Neural crest cell (in vitro differentiated cells): ENCODE measurements around the gene SORBS2. TPM values are rescaled to one million over a fixed set of nuclear protein-coding genes. Genes with fewer than 3 reads are reported as not detected.

Experiments
- DNase-seq: peaks from one replicate; pipeline ENCODE4 v3.0.0; 2021; ENCODE audit warnings: low read depth, mixed read lengths, low spot score
- H3K27ac Mint-ChIP-seq: one replicate; pipeline ENCODE4 v1.8.0; 2021; ENCODE audit warnings: mild to moderate bottlenecking, mixed read lengths; ENCODE audit not compliant: unreplicated experiment
- H3K27me3 Mint-ChIP-seq: 2 replicates; pipeline ENCODE4 v1.8.0; 2021; ENCODE audit warnings: low read depth, mild to moderate bottlenecking, mixed read lengths
- H3K36me3 Mint-ChIP-seq: 2 replicates; pipeline ENCODE4 v1.8.0; 2021; ENCODE audit warnings: low read depth, mild to moderate bottlenecking, mixed read lengths
- H3K4me1 Mint-ChIP-seq: 2 replicates; pipeline ENCODE4 v1.8.0; 2021; ENCODE audit warnings: mixed read lengths
- H3K4me3 Mint-ChIP-seq: one replicate; pipeline ENCODE4 v1.8.0; 2021; ENCODE audit warnings: mild to moderate bottlenecking, mixed read lengths
- H3K9me3 Mint-ChIP-seq: 2 replicates; pipeline ENCODE4 v1.8.0; 2021; ENCODE audit warnings: mixed read lengths
- total RNA-seq: library from RNA; stranded (reverse); gene quantifications from 2 replicates; pipeline ENCODE4 v1.2.1, GENCODE V29; 2021
- TF ChIP-seq, protein P1 (sequence below): fragments of 200-600 bp; sonication (generic); conservative IDR thresholded peaks from 2 replicates; pipeline ENCODE4 v1.5.0; 2021; ENCODE audit warnings: antibody characterized with exemption, mild to moderate bottlenecking

Gene SORBS2
- total RNA-seq, 1 donor from 2014 or later: 42.3 TPM

GRCh38 chr4:185669288-185669687 is 142.7 kb downstream of the SORBS2 start:
- DNase-seq: no peak
- peaks cover 3% of the 10 kb centered on the region for H3K9me3 Mint-ChIP-seq
- TF ChIP-seq, protein P1, sequence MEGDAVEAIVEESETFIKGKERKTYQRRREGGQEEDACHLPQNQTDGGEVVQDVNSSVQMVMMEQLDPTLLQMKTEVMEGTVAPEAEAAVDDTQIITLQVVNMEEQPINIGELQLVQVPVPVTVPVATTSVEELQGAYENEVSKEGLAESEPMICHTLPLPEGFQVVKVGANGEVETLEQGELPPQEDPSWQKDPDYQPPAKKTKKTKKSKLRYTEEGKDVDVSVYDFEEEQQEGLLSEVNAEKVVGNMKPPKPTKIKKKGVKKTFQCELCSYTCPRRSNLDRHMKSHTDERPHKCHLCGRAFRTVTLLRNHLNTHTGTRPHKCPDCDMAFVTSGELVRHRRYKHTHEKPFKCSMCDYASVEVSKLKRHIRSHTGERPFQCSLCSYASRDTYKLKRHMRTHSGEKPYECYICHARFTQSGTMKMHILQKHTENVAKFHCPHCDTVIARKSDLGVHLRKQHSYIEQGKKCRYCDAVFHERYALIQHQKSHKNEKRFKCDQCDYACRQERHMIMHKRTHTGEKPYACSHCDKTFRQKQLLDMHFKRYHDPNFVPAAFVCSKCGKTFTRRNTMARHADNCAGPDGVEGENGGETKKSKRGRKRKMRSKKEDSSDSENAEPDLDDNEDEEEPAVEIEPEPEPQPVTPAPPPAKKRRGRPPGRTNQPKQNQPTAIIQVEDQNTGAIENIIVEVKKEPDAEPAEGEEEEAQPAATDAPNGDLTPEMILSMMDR: no peak
- H3K36me3 Mint-ChIP-seq: peaks cover 6% of the 10 kb centered on the region
- H3K4me1 Mint-ChIP-seq: no peaks in the 10 kb centered on the region
- H3K4me3 Mint-ChIP-seq: no peak overlapping the region
- no peak overlapping the region for H3K27ac Mint-ChIP-seq
- H3K27me3 Mint-ChIP-seq: no peaks in the 10 kb centered on the region

DNA sequence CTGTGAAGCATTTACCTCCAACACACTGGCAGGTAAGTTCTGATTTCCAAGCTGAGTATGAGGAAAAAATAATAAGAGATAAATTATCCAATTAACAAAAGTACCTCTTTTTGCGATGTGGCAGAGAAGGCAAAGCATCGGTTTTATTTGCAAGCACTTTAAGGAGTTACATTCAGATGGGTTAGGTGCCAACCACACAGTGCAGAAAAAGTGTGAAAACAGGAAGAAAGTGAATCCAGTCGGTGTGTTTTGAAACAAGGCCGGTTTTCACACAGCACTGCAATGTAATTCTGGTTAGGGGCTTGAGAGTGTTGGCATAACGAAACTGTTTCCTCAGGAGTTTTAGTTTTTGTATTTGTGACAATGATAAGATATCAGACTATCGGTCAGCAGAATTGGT is 145.8 kb downstream of the SORBS2 start:
- DNase-seq: no peak
- Mint-ChIP-seq H3K4me3 (no peak overlapping the region), H3K27me3 (no peaks in the 10 kb centered on the region), H3K9me3 (no peaks in the 10 kb centered on the region), H3K36me3 (peaks cover 6% of the 10 kb centered on the region), H3K27ac (no peak overlapping the region), H3K4me1 (no peaks in the 10 kb centered on the region)
- TF ChIP-seq, protein P1: no peak

DNA sequence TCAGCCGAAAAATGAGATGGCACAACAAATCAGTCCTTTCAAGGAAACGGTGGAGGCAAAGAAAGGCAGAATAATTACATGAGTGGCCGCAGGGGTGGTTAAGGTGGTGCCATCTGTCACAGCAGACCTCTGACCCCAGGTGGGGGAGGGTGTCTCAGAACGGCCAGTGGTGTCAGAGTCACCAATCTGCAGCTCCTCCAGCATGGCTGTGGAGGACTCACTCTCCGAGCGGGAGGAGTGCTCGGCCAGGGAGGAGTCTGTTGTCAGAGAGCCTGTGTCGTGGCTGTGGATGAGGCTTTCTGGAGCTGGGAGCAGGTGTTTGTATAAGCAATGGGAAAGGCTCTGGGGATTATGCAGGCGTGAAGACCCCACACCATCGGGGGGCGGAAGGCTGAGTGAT is 146.3 kb downstream of the SORBS2 start:
- no peak overlapping the region for H3K4me3 Mint-ChIP-seq
- H3K4me1 Mint-ChIP-seq: no peaks in the 10 kb centered on the region
- TF ChIP-seq, protein P1: no peak
- no peaks in the 10 kb centered on the region for H3K9me3 Mint-ChIP-seq
- H3K27me3 Mint-ChIP-seq: no peaks in the 10 kb centered on the region
- peaks cover 6% of the 10 kb centered on the region for H3K36me3 Mint-ChIP-seq
- no peak for DNase-seq
- H3K27ac Mint-ChIP-seq: no peak overlapping the region

GRCh38 chr4:185664481-185664880 is 147.5 kb downstream of the SORBS2 start:
- Mint-ChIP-seq H3K27ac (no peak overlapping the region), H3K27me3 (no peaks in the 10 kb centered on the region), H3K4me1 (peaks cover 3% of the 10 kb centered on the region), H3K9me3 (no peaks in the 10 kb centered on the region), H3K36me3 (peaks cover 6% of the 10 kb centered on the region), H3K4me3 (no peak overlapping the region)
- TF ChIP-seq, protein P1: no peak
- DNase-seq: no peak

DNA sequence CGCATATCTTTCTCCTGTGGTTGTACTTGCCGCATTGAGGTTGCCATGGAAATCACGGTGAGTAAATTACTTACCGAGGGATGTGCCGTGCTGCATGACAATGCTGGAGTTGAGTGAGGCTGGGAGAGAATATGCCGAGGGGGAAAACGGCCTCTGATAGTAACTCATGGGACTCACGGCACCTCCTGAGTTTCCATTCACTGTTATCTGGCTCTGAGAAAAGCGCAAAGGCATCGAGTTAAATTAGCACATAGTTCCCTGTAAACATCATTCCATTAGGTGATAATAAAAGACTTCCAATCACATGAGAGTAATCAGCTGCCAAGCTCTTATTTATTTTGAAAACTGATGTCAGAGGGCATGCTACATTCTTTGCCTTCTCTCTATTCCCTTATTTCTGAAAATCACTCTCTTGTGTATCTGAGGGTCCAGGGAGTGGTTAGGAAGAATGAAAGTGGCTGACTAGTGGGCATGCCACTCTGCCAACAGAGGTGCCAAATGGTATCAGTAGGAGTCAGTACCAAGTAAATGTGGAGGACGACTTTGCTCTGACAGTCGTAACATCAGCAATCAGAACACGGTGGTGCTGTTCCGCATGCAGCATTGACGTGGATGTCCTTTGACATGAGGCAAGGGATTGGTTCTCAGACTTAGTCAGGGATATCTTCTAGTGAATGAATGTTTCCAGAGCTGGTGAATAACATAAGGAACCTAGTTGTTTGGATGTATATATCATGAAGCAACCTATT is 149.8 kb downstream of the SORBS2 start:
- Mint-ChIP-seq H3K4me3 (no peak overlapping the region), H3K27ac (no peak overlapping the region), H3K36me3 (peaks cover 6% of the 10 kb centered on the region), H3K4me1 (peaks cover 10% of the 10 kb centered on the region), H3K27me3 (no peaks in the 10 kb centered on the region), H3K9me3 (no peaks in the 10 kb centered on the region)
- TF ChIP-seq, protein P1: no peak
- no peak for DNase-seq
